ENCODE data around the gene COG8. TPM values are rescaled to one million over a fixed set of nuclear protein-coding genes. Genes with fewer than 3 reads are reported as not detected.

COG8 gene
- total and polyA plus RNA-seq, 10 of the 15 experiments (the other 5 are each of a cell fraction or from before 2014, with no cell fraction given): 2.8 to 39.6 (median 23.8) TPM

- CTCF ChIA-PET: no interaction called here
- 80% methylated on average over 1 of the region's 6 CpGs for WGBS (ENCODE audit: insufficient coverage, insufficient replicate concordance, low lambda C conversion rate, missing lambda C conversion rate)
- no peaks in the 10 kb centered on the region for H3K9me3 ChIP-seq (replicated peaks; ENCODE audit: control insufficient read depth, insufficient read depth, low read length)
- SMC1A ChIA-PET (ENCODE audit: uncharacterized antibody, unreplicated experiment): interaction anchor here (0.6 kb wide), 1 partner anchor 85 kb away, joined by 3 read pairs; no protein-coding TSS in a partner anchor
- RAD21 ChIA-PET (ENCODE audit: unreplicated experiment): no interaction called here
- peaks cover 14% of the 10 kb centered on the region for H3K4me1 ChIP-seq (ENCODE audit: control insufficient read depth, insufficient read depth, low read length)
- H3K4me3 ChIP-seq: no peak overlapping the region
- TF ChIP-seq MTA3 (IDR thresholded peaks at IDR 0.05; ENCODE audit: borderline replicate concordance, low read length): no peak
- TF ChIP-seq ZNF622 (IDR thresholded peaks at IDR 0.05): no peak
- TF ChIP-seq MYB (IDR thresholded peaks at IDR 0.05; ENCODE audit: borderline replicate concordance, low read depth, low read length): no peak
- no peak for TF ChIP-seq CHD2 (IDR thresholded peaks at IDR 0.05; ENCODE audit: borderline replicate concordance, low read depth, low read length)
- no peak for TF ChIP-seq IKZF2 (IDR thresholded peaks at IDR 0.05)
- no peak for TF ChIP-seq SKIL (IDR thresholded peaks at IDR 0.05; ENCODE audit: low read depth, poor library complexity, severe bottlenecking)
- no peak for TF ChIP-seq NFXL1 (IDR thresholded peaks at IDR 0.05; ENCODE audit: borderline replicate concordance)
- no peak for TF ChIP-seq NFIC (IDR thresholded peaks at IDR 0.05; ENCODE audit: low read depth, low read length)
- no peak for TF ChIP-seq ZNF274 (IDR thresholded peaks at IDR 0.05; ENCODE audit: insufficient read depth, insufficient read length)
- no peak for TF ChIP-seq DPF2 (IDR thresholded peaks at IDR 0.05)
- no peak for TF ChIP-seq ASH2L (IDR thresholded peaks at IDR 0.05; ENCODE audit: borderline replicate concordance, low read depth)
- TF ChIP-seq BACH1 (IDR thresholded peaks at IDR 0.05; ENCODE audit: borderline replicate concordance): no peak
- TF ChIP-seq, protein P1, sequence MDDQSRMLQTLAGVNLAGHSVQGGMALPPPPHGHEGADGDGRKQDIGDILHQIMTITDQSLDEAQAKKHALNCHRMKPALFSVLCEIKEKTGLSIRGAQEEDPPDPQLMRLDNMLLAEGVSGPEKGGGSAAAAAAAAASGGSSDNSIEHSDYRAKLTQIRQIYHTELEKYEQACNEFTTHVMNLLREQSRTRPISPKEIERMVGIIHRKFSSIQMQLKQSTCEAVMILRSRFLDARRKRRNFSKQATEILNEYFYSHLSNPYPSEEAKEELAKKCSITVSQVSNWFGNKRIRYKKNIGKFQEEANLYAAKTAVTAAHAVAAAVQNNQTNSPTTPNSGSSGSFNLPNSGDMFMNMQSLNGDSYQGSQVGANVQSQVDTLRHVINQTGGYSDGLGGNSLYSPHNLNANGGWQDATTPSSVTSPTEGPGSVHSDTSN (IDR thresholded peaks at IDR 0.05; ENCODE audit: insufficient replicate concordance, low read depth, low read length): no peak
- no peak for TF ChIP-seq SPI1 (IDR thresholded peaks at IDR 0.05; ENCODE audit: borderline replicate concordance, insufficient read depth, low read depth, low read length)
- TF ChIP-seq SIX5 (IDR thresholded peaks at IDR 0.05; ENCODE audit: low read depth, low read length, severe bottlenecking): no peak
- TF ChIP-seq POLR2A (IDR thresholded peaks at IDR 0.05; ENCODE audit: low read depth, low read length): no peak
- no peak for TF ChIP-seq SUZ12 (IDR thresholded peaks at IDR 0.05; ENCODE audit: unreplicated experiment)
- TF ChIP-seq NRF1 (conservative IDR thresholded peaks at IDR 0.05; ENCODE audit: low read depth, low read length): no peak
- no peak for TF ChIP-seq TAF1 (IDR thresholded peaks at IDR 0.05; ENCODE audit: borderline replicate concordance, low read depth, low read length)
- ATAC-seq (no peak), FAIRE-seq (no peak), DNase-seq (ENCODE audit: low read depth, low spot score) (no peak)
- POLR2A ChIA-PET: interaction anchor here (0.7 kb wide), 1 partner anchor 236 kb away, joined by 3 read pairs; no protein-coding TSS in a partner anchor
- H3K36me3 ChIP-seq (ENCODE audit: control insufficient read depth in 2 of 2, insufficient read depth in 2 of 2, low read length in 1 of 2): peaks cover 0 to 10% of the 10 kb centered on the region in 2 experiments; a peak in 2 of 4 replicates
- H4K20me1 ChIP-seq (ENCODE audit: control insufficient read depth, insufficient read depth): no peaks in the 10 kb centered on the region
- in situ Hi-C loops (cut with MboI) (no loop called here), intact Hi-C loops (cut with micrococcal nuclease; ENCODE audit: unreplicated experiment) (no loop called here)
- no peaks in the 10 kb centered on the region for H3K27me3 ChIP-seq (replicated peaks in 1 of 2; ENCODE audit: control insufficient read depth in 2 of 2, insufficient read depth in 2 of 2, low read length in 1 of 2)
- no peak overlapping the region for H3K9ac ChIP-seq (ENCODE audit: control insufficient read depth, insufficient read depth, low read length)
- no peak overlapping the region for H3K4me2 ChIP-seq (ENCODE audit: control insufficient read depth, insufficient read depth)
- no TSS peak for BruUV-seq (replicated peaks)
- H2AFZ ChIP-seq (ENCODE audit: control insufficient read depth, low read depth, low read length): no peak overlapping the region
- no peak overlapping the region for H3K27ac ChIP-seq (ENCODE audit: control insufficient read depth, insufficient read depth)
- H3K79me2 ChIP-seq (ENCODE audit: control insufficient read depth, insufficient read depth, low read length): no peaks in the 10 kb centered on the region; the same call in 1 of the 2 replicates
Observed at GRCh38 chr16:69348222-69348621, 8.9 kb upstream of the COG8 start.
